IPS-15b (cell line): ENCODE measurements around the gene MBD1.
"Not testable (repeated sequence)": the region's sequence is repeated elsewhere in the genome, so short reads cannot be mapped to it uniquely, and the experiment has no call there.

ENCODE experiments used
- H3K27me3 ChIP-seq: one replicate; pipeline ENCODE4 v1.6.1; 2013; ENCODE audit warnings: low read length; ENCODE audit not compliant: control insufficient read depth, insufficient read depth
- H3K36me3 ChIP-seq: one replicate; pipeline ENCODE4 v1.6.1; 2013; ENCODE audit warnings: low read length; ENCODE audit not compliant: control insufficient read depth, insufficient read depth
- H3K4me1 ChIP-seq: one replicate; pipeline ENCODE4 v1.6.1; 2013; ENCODE audit warnings: mild to moderate bottlenecking, low read length; ENCODE audit not compliant: control insufficient read depth, insufficient read depth
- H3K4me3 ChIP-seq: one replicate; pipeline ENCODE4 v1.5.1; 2013; ENCODE audit warnings: low read depth, low read length
- H3K9ac ChIP-seq: one replicate; pipeline ENCODE4 v1.6.1; 2013; ENCODE audit warnings: low read depth, mild to moderate bottlenecking, low read length
- H3K9me3 ChIP-seq: one replicate; pipeline ENCODE4 v1.6.1; 2013; ENCODE audit warnings: mild to moderate bottlenecking, low read length; ENCODE audit not compliant: control insufficient read depth, insufficient read depth

The MBD1 gene

DNA sequence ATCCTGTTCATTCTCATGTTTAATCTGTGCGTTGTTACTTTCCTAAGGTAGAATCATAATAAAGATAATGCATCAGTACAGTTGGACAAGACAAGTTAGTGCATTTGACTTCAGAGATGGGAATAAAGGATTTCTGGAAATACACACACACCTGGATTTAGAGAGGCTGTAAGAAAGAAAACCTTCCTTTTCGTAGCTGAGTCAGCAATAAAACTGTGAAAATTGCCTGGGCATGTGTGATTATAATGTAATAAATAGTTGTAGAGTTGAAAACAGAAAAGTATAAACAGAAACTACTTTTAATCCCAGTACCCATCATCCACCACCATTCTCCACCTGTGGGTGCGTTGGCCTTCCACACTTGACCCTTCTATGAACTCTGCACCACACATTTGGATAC lies 30.4 kb downstream of the MBD1 start:
- H3K27me3 ChIP-seq = no peaks in the 10 kb centered on the region
- no peaks in the 10 kb centered on the region for H3K4me1 ChIP-seq
- no peak overlapping the region for H3K9ac ChIP-seq
- H3K36me3 ChIP-seq = no peaks in the 10 kb centered on the region
- H3K9me3 ChIP-seq = no peaks in the 10 kb centered on the region
- H3K4me3 ChIP-seq = no peak overlapping the region

- no peak overlapping the region for H3K4me3 ChIP-seq
- no peaks in the 10 kb centered on the region for H3K36me3 ChIP-seq
- no peaks in the 10 kb centered on the region for H3K4me1 ChIP-seq
- H3K9ac ChIP-seq = no peak overlapping the region
- no peaks in the 10 kb centered on the region for H3K27me3 ChIP-seq
- H3K9me3 ChIP-seq = no peaks in the 10 kb centered on the region
These were observed 31.7 kb downstream of the MBD1 start for GRCh38 chr18:50249576-50249975.

GRCh38 chr18:50247561-50247960 lies 33.8 kb downstream of the MBD1 start:
- Histone ChIP-seq H3K27me3 (no peaks in the 10 kb centered on the region), H3K36me3 (no peaks in the 10 kb centered on the region), H3K4me3 (no peak overlapping the region), H3K9ac (no peak overlapping the region), H3K9me3 (no peaks in the 10 kb centered on the region), H3K4me1 (no peaks in the 10 kb centered on the region)

DNA sequence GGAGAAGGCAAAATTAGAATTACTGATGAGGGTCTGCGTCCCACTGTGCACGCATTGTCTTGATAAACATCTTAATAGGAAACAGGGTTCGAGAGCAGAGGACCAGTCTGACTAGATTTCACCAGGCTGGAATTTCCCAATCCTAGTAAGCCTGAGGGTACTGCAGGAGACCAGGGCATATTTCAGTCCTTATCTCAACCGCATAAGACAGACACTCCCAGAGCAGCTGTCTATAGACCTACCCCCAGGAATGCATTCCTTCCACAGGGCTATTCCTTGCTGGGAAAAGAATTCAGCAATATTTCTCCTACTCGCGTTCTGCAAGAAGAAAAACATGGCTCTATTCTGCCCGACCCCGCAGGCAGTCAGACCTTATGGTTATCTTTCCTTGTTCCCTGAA lies 39.6 kb downstream of the MBD1 start:
- H3K9me3 ChIP-seq, H3K36me3 ChIP-seq, H3K4me1 ChIP-seq, H3K27me3 ChIP-seq, H3K9ac ChIP-seq, H3K4me3 ChIP-seq: not testable (repeated sequence)

- Histone ChIP-seq H3K9me3 (peaks cover 2% of the 10 kb centered on the region), H3K4me3 (no peak overlapping the region), H3K4me1 (no peaks in the 10 kb centered on the region), H3K9ac (no peak overlapping the region), H3K27me3 (no peaks in the 10 kb centered on the region), H3K36me3 (no peaks in the 10 kb centered on the region)
These were observed 41.2 kb downstream of the MBD1 start for GRCh38 chr18:50240080-50240563.

DNA sequence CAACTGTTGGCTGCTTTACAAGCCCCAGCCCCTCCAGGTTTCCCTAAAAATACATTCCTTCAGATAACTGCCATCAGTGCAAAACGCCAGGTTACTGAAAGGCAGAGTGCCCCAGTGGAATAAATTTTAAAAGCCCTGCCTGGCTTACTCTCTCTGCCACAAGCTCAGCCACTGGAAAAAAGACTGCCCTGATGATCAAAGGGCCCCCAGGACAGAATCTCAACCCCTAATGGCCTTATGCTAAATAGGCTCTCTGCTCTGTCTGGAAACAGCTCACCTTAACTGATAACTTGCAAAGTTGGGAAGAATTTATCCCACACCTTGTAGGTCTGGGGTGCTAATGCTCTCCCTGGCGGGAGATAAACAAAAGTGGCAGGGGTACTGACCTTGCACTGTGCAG lies 48.9 kb downstream of the MBD1 start:
- Histone ChIP-seq H3K4me3 (no peak overlapping the region), H3K9ac (no peak overlapping the region), H3K9me3 (no peaks in the 10 kb centered on the region), H3K36me3 (no peaks in the 10 kb centered on the region), H3K27me3 (no peaks in the 10 kb centered on the region), H3K4me1 (no peaks in the 10 kb centered on the region)

DNA sequence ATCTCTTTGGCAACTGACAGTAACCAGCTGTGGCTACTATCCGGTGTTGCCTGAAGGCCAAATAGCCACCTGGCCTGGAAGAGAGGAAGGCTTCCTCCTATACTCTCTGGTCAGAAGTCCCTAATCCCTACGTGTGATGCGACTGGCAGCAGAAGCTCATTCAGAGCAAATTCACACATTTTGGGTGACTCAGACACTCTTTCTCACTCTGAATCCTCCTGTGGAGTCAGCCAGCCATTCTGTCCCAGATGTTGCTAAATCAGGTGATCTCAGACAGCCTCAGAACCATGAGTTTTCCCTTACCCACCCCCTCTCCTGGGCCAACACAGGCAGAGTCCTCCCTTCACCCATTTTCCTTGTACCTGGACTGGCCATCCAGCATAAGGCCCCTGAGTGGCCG lies 49.7 kb downstream of the MBD1 start:
- Histone ChIP-seq H3K4me1 (no peaks in the 10 kb centered on the region), H3K4me3 (no peak overlapping the region), H3K9ac (no peak overlapping the region), H3K9me3 (no peaks in the 10 kb centered on the region), H3K36me3 (no peaks in the 10 kb centered on the region), H3K27me3 (no peaks in the 10 kb centered on the region)

DNA sequence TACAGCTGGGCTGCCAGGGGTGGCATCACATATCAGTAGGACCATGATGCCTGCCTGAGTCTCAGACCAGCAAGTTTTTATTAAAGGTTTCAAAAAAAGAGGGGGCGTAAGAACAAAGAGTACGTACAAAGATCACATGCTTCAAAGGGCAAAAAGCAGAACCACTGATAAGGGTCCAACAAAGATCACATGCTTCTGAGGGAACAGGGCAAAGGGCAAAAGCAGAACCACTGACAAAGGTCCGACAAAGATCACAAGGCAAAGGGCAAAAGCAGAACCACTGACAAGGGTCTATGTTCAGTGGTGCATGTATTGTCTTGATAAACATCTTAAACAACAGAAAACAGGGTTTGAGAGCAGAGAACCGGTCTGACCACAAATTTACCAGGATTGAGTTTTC lies 61.1 kb downstream of the MBD1 start:
- H3K4me1 ChIP-seq = not testable (repeated sequence)

More for the DNA sequence above, 61.1 kb downstream of the MBD1 start:
- not testable (repeated sequence) for H3K4me3 ChIP-seq, H3K9ac ChIP-seq, H3K27me3 ChIP-seq, H3K36me3 ChIP-seq, H3K9me3 ChIP-seq
